Measurements from ENCODE around the gene TTBK2.

- TF ChIP-seq CTCF (IDR thresholded peaks at IDR 0.05): no peak
- no peak for TF ChIP-seq POLR2A (IDR thresholded peaks at IDR 0.05)
These were observed 161.5 kb downstream of the TTBK2 start for GRCh38 chr15:42759093-42759492.

All from body of pancreas (tissue), 4 donors.